HL-60 (cell line): Measurements from ENCODE around the gene CTNNA3.

Experiments used
- CTCF ChIP-seq: IDR thresholded peaks from one replicate; pipeline ENCODE4 v1.5.1; 2011; ENCODE audit warnings: low read length, control low read depth, inconsistent platforms; ENCODE audit not compliant: insufficient read depth
- POLR2AphosphoS5 ChIP-seq: IDR thresholded peaks from 2 replicates; pipeline ENCODE4 v1.6.1; 2012; ENCODE audit warnings: low read depth
- SPI1 ChIP-seq: IDR thresholded peaks from 2 replicates; pipeline ENCODE4 v1.6.1; 2012; ENCODE audit warnings: low read depth, mild to moderate bottlenecking, borderline replicate concordance

- TF ChIP-seq CTCF: no peak
- TF ChIP-seq POLR2AphosphoS5: no peak
- no peak for TF ChIP-seq SPI1
Observed at GRCh38 chr10:65993451-65993850, 1702.5 kb downstream of the CTNNA3 start.
